Right renal pelvis (tissue), 4 donors: ENCODE data around the gene LRRC14B. TPM values are rescaled to one million over a fixed set of nuclear protein-coding genes. Genes with fewer than 3 reads are reported as not detected.

ENCODE experiments used
- DNase-seq, 4 donors: peaks; one replicate each; pipeline ENCODE4 v3.0.0-alpha.2; 2013; ENCODE audit warnings: low read depth in 4 of 4, low spot score in 3 of 4, missing footprints in 1 of 4
- polyA plus RNA-seq, 4 donors: library from polyadenylated mRNA; unstranded; fragments of 120-200 nt; gene quantifications; one replicate each; pipeline ENCODE4 v1.2.1, GENCODE V29; 2013; ENCODE audit not compliant: insufficient read length in 4 of 4

Gene LRRC14B
- polyA plus RNA-seq = under 1 TPM in 1 of 4 donors, not detected in 3; 0.16 TPM

DNA sequence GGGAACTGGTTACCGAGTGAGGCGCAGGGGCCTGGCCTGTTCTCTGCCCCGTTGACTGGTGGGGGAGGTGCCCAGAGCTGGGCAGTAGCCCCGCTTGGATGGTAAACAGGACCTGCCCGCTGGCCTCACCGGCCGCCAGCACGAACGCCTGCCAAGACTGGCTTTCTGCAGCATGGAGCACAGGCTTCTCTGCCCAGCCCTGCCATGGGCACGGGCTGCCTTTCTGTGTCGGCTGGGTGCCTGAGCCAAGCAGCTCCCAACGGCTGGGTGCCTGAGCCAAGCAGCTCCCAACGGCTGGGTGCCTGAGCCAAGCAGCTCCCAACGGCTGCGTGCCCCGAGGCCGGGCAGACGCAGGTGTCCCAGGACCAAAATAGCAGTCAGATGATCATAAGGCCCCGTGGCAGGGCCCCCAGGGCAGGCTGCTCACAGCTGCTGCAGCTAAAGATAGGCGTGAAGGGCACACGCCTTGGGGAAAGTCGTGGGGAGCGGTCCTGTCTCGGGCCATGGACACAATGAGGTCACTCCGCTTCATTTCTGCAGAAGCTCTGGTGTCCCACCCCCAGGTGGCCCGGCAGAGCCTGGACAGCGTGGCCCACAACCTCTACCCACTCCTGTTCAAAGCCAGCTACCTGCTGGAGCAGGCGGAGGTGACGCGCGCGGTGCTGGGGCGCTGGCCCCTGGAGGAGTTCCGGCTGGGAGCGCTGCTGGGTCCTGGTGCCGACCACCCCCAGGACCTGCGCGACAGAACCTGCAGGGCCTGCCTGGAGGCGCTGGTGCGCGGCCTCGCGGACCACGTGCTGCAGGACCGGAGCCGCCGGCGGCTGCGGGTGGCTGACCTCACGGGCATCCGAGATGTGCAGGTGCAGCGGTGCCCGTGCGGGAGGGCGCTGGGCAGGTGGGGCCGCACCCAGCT lies at the start of gene LRRC14B:
TSS of gene LRRC14B (plus strand) at position 460 of the 913 bp plus-strand sequence. CDS start at position 504, 44 bp downstream.
- peak in 1 of 4 donors; percentile 33 for DNase-seq

DNA sequence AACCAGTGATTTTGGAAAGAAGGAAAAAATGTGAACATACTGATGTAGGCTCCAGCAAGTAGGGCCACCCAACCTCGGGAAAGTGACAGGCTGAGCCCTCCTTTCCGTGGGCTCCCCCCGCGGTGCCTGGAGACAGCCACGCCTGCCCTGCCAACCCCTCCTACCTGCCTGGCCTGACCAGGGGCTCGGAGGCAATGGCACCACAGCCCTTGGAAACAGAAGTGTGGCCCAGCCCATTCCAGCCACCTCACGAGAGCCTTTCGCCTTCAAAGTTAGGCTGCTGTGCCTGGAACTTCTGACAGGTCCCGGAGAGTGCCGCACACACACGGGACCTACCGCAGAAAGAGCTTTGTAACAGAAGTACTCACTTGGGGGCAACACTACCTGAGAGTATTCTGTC lies 49.5 kb upstream of the LRRC14B start:
- DNase-seq = no peak

DNA sequence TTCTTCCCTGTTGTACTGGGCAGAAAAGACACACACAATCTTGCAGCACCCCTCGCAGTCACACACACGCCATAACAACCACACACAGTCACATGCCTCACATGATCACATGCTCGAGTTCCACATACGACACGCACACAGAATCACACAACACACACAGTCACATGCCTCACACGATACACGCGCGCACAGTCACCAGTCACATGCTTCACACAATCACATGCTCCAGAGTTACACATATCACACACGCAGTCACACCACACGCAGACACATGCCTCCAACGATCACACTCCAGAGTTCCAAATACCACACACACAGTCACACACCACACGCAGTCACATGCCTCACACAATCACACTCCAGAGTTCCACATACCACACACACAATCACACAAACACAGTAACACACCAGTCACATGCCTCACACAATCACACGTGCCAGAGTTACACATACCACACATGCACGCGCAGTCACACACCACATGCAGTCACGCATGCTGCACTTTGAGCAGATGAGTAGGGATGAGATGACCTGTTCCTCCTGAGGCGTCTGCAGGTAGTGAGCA lies 49.0 kb upstream of the LRRC14B start:
- no peak for DNase-seq

DNA sequence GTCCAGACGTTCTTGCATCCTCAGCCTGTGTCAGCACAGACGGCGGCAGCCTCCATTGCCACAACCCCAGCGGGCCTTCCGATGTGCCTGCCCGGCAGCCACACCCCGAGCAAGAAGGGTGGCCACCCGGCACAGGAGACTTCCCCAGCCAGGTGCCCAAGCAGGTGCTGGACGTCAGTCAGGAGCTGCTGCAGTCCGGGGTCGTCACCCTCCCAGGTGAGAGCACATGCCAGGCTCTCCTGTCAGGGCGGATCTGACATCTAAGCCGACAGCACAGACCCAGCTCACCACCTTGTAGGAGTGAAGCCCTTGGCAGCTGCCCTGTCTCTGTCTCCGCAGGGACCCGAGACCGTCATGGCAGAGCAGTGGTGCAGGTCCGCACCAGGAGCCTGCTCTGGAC lies 48.3 kb upstream of the LRRC14B start:
- no peak for DNase-seq

DNA sequence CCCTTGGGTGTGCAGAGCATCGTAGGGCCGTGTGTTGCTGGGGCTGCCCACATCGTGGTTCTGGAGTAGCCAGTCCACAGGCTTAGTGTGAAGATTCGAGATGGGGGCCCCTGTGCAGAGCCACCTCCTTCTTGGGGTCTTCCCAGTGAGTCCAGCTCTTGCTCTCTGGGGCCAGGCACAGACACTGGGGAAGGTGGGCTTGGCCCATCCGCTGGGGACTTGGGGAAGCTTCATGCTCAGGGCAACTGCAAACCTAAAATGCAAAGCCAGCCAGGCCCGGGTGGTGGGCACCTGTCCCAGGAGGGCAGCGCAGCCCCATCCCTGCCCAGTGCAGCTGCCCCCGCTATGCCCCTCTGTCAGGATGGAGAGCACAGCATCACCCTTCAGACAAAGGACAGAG lies 46.4 kb upstream of the LRRC14B start:
- DNase-seq = no peak

DNA sequence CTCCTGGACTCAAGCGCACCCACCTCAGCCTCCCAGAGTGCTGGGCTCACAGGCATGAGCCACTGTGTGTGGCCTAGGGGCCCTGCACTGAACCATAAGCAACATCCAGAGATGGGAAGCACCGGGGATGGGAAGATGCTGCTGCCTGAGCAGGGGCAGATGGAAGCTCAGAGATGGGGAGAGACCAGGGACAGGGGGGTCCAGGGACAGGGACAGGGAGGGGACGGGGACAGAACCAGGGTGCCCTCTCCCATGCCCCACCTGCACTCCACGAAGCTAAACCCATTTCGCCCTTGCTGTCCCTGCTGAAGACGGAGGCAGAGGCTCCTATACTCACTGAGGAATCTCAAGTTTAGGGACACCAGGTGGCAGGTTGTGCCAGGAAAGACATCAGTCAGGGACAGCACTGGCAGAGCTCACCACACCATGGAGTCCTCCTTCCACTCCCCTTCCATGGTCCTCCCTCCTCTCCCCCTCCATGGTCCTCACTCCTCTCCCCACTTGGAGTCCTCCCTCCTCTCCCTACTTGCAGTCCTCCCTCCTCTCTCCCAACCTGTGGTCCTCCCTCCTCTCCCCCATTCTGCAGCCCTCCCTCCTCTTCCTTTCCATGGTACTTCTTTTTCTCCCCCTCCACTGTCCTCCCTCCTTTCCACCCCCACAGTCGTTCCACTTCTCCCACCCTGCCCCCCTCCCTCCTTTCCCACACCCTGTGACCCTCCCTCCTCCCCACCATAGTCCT lies 45.5 kb upstream of the LRRC14B start:
- no peak for DNase-seq

DNA sequence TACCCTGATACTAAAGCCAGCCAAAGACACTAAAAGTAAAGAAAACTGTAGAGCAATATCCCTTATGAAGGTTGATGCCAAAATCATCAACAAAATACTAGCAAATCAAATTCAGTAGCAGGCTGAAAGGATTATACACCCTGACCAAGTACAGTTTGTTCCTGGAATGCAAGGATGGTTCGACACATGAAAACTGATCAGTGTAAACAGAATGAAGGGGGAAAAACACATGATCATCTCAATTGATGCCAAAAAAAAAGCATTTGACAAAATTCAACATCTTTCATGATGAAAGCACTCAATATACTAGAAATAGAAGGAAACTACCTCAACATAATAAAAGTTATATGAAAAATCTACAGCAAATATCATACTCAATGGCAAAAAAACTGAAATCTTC lies 43.5 kb upstream of the LRRC14B start:
- DNase-seq = no peak

DNA sequence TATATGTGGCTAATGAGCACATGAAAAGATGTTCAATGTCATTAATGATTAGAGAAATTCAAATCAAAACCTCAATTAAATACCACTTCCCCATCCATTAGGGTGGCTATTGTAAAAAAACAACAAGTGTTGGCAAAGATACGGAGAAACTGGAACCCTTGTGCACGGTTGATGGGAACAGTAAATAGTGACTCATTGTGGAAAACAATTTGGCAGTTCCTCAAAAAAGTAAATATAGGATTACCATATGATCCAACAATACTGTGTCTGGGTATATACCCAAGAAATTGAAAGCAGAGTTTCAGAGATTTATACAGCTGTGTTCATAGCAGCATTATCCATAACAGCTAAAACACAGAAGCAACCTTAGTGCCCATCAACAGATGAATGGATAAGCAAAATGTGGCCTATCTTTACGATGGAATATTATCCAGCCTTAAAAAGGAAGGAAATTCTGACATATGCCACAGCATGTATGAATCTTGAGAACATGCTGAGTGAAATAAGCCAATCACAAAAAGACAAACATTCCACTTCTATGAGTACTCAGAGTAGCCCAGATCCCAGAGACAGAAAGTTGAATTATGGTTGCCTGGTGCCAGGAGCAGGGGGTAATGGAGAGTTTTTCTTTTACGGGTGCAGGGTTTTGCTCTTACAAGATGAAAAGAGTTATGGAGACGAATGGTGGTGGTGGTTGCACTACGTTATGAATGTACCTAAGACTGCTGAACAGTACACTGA lies 41.4 kb upstream of the LRRC14B start:
- DNase-seq = no peak

DNA sequence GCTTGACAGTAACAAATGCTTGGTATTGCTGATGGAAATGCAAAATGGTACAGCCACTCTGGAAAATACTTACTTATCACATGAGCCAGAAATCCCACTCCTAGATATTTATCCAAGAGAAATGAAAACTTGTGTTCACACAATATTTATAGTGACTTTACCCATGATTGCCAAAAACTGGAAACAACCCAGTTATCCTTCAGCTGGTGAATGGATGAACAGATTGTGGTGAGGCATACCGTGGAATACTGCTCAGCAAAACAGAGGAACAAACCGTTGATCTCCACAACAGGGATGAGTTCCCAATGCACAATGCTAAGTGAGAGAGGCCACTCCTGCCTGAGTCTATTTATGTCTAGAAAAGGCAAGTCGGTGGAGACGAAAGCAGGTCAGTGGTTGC lies 40.5 kb upstream of the LRRC14B start:
- no peak for DNase-seq

DNA sequence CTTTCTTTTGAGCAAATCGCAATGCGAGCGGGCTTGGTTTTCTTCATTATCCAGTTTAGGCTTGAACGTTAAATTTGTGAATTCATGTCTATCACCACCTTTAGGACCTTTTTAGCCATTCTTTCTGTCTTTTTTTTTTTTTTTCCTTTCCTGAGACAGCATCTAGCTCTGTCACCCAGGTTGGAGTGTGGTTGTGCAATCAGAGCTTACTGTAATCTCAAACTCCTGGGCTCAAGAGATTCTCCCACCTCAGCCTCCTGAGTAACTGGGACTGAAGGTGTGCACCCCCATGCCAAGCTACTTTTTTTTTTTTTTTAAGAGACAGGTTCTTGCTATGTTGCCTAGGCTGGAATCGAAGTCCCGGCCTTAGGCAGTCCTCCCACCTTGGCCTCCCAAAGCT lies 39.2 kb upstream of the LRRC14B start:
- no peak for DNase-seq

DNA sequence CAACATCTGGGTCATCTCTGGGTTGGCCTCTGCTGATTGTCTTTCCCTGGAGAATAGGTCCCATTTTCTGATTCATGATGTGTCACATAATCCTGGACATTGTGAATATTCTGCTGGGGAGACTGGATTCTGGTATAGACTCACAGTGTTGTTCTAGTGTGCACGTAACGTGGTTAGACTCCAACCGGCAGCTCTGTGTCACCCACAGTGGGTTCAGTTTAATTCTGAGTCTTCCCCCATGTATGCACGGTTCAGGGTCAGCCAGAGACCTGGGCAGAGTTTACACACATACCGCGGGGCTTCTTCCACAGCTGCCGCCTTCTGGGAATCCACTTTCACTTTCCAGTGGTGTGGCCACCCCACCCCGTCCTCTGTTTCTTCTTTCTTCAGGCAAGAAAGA lies 38.0 kb upstream of the LRRC14B start:
- no peak for DNase-seq

DNA sequence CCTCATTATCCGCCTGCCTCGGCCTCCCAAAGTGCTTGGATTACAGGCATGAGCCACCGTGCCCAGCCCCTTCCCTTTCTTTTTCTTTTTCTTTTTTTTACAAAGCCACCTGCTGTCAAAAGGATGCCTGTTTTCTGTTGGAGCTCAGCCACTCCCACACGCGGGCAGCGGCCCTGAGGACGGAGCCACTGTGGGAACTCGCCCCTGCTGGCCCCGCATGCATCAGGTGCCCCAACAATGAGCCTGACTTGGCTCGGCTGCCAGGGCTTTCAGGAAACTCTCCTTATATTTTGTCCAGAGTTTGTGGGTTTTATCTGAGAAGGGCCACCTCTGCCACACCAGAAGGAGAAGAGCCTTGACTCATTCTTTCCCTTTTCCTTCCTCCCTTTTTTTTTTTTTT lies 37.1 kb upstream of the LRRC14B start:
- no peak for DNase-seq

DNA sequence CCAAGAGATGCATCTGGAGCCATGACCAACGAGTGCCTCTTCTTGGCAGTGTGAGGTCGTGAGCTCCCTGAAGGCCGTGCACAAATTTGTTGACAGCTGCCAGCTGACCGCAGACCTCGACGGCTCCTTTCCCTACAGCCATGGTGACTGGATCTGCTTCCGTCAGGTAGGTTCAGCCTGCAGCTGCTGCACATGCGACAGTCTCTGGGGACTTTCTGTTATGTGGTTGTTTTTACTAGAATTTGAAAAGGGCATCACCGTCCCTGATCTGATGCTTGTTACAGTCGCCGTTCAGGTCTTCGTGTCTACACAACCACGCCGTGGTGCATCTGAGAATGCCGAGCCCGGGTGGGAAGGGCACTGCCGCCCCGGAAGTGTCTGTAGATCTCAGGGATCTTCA lies 36.5 kb upstream of the LRRC14B start:
- no peak for DNase-seq

DNA sequence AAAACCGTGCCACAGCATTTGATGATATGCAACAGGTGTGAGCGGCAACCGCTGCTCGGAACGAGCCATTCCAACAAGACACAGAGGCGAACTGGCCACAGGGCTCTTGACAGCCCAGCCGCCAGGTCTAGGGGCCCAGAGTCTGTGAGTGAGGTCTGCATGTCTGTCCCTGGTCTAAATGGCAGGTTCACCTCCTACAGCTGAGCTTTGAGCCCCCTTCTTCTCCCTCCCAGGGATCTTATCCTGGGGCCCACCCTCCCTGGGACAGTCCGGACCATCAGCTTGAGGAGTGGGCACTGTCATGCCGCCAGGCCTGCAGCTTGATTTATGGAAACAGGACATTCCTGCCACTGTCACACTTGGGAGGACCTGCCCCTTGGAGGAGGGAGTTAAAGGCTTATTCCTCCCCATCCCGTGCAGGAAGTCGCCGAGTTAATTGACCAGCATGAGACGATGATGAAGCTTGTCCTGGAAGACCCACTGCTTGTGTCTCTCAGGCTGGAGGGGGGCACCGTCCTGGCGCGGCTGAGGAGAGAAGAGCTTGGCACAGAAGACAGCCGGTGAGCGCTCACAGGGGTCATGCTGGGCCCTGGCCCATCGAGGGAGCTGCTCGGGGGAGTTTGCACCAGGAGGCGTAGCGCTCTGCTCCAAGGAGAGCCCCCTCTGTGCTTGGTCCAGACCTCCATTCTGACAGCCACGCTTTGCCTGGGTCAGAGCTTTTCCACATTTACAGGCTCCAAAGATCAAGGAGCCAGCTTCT lies 35.5 kb upstream of the LRRC14B start:
- peak in 1 of 4 donors; percentile 22 for DNase-seq

DNA sequence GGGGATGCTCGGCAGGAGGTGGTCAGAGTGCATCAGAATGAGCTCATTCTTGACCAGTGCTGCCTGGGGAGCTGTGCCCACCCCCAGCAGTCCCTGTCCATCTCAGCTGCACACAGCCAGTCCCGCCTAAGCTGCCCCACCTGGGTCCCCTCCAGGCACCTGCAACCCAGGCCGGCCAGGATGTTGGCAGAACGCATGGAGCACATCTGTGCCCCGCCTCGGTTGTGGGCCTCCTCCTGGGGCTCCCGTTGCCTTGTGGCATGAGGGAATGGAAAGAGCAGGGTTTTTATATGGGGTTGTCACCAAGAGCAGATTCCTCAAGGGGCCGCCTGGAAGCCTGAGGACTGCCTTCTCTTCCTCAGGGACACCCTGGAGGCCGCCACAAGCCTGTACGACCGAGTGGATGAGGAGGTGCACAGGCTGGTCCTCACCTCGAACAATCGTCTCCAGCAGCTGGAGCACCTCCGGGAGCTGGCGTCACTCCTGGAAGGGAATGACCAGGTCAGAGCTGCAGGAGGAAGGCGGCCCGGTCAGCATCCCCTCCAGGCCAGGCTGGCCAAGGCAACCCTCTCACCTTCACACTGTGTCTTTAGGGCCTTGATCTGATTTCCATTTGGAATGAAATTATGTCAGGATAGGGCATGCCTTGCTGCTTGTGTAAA lies 34.8 kb upstream of the LRRC14B start:
- DNase-seq = no peak

DNA sequence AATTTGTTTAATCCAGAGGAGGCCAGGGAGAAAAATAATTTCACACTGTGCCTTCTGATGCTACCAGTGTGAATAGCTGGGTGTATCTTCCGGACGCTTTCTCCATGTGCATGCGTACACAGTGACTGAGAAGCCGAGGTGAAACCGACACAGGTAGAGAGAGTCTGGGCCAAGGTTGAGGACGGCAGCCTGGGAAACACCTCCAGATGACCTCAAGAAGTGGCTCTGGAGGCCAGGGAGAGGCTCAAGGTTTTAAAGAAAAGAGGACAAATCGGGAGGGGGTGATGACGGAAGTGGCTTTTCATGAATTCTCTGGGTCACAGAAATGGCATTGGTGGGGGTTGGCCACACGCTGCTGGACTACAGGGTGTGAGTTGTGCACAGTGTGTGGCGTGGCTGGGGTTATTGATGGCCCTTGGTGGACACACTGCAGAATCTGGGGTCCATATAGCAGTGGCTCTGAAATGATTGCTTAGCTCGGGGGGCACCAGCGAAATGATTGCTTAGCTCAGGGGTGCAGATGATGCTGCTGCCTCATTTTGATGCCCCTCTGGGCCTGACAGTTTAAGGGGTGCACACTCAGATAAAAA lies 34.1 kb upstream of the LRRC14B start:
- DNase-seq = no peak

DNA sequence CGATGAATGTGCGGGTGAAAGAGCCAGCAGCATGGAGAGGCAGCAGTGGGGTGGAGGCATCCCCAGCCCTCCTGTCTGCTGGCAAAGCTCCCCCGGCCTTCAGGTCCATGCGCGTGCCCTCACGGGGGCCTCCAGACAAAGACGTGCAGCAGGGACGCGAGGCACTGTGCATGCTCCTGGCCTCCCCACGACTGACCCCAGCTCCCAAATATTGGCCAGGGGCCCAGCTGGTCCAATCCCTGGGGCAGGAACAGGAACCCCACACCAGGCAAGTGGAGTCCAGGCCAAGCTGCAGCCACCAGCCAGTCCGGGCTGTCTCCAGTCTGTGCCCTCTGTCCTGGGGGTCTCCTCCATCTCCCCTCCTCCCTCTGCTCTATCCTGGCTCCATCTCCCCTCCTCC lies 33.5 kb upstream of the LRRC14B start:
- DNase-seq = no peak

DNA sequence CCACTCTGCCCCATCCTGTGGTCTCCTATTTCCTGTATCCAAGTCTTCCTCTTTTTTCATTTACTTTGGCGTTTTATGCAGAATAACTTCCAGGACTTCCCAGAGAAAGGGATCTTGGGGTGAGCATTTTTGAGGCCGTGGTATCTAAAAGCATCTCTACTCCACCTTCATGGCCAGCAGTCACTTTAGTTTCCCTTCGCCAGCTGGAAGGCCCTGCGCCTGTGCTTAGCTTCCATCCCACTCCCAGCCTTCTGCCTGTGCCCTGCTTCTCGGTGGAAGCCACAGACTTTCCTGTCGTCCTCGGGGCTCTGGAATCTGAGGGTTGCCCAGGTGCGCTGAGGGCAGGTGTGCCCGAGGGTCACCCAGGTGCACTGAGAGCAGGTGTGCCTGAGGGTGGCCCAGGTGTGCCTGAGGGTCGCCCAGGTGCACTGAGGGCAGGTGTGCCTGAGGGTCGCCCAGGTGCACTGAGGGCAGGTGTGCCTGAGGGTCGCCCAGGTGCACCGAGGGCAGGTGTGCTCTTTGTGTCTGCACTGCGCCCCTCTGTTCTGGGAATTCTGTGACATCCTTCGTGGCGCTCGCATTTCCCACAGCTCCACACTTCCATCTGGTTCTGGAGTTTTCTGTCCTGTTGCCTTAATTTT lies 32.4 kb upstream of the LRRC14B start:
- DNase-seq = no peak
